Fibroblast of upper back skin (primary cell): ENCODE results near the gene UBE2H.
"Not testable (repeated sequence)": the region's sequence is repeated elsewhere in the genome, so short reads cannot be mapped to it uniquely, and the experiment has no call there.

Source experiments
- DNase-seq: peaks from one replicate; pipeline ENCODE4 v3.0.0-alpha.2; 2013

UBE2H gene

GRCh38 chr7:129866251-129866650, 86.5 kb downstream of the UBE2H start:
- DNase-seq, result no peak

- DNase-seq, result no peak
Observed at GRCh38 chr7:129865925-129866201, 86.9 kb downstream of the UBE2H start.

- DNase-seq, result peak; percentile 62
Observed at GRCh38 chr7:129865093-129865924, 87.5 kb downstream of the UBE2H start.

- DNase-seq, result not testable (repeated sequence)
Observed at GRCh38 chr7:129864676-129865075, 88.1 kb downstream of the UBE2H start.

- peak; percentile 33 for DNase-seq
Observed at GRCh38 chr7:129864042-129864441, 88.7 kb downstream of the UBE2H start.

GRCh38 chr7:129862682-129863081, 90.1 kb downstream of the UBE2H start:
- DNase-seq, result no peak

- not testable (repeated sequence) for DNase-seq
Observed at GRCh38 chr7:129860784-129861183, 92.0 kb downstream of the UBE2H start.

- peak; percentile 51 for DNase-seq
Observed at GRCh38 chr7:129859183-129859582, 93.6 kb downstream of the UBE2H start.

- DNase-seq, result no peak
Observed at GRCh38 chr7:129858490-129858889, 94.3 kb downstream of the UBE2H start.

GRCh38 chr7:129857313-129857712, 95.4 kb downstream of the UBE2H start:
- peak; percentile 63 for DNase-seq

GRCh38 chr7:129855935-129856717, 96.6 kb downstream of the UBE2H start:
- no peak for DNase-seq

- DNase-seq, result peak; percentile 99
Observed at GRCh38 chr7:129855234-129855673, 97.5 kb downstream of the UBE2H start.

GRCh38 chr7:129854401-129854800, 98.4 kb downstream of the UBE2H start:
- peak; percentile 63 for DNase-seq

GRCh38 chr7:129853661-129854268, 99.0 kb downstream of the UBE2H start:
- no peak for DNase-seq

- no peak for DNase-seq
Observed at GRCh38 chr7:129851809-129852208, 101.0 kb downstream of the UBE2H start.

- DNase-seq, result no peak
Observed at GRCh38 chr7:129851174-129851573, 101.6 kb downstream of the UBE2H start.

GRCh38 chr7:129848436-129848835, 104.3 kb downstream of the UBE2H start:
- no peak for DNase-seq

GRCh38 chr7:129845972-129846327, 106.8 kb downstream of the UBE2H start:
- peak; percentile 84 for DNase-seq

GRCh38 chr7:129845178-129845971, 107.4 kb downstream of the UBE2H start:
- peak; percentile 85 for DNase-seq

- no peak for DNase-seq
Observed at GRCh38 chr7:129843978-129844840, 108.6 kb downstream of the UBE2H start.

GRCh38 chr7:129843365-129843898, 109.3 kb downstream of the UBE2H start:
- DNase-seq, result no peak

- DNase-seq, result no peak
Observed at GRCh38 chr7:129841465-129841864, 111.3 kb downstream of the UBE2H start.
